WI38 (cell line): ENCODE measurements around the gene TTC4.

Source experiments
- H3K4me3 ChIP-seq: 2 replicates; pipeline ENCODE4 v1.5.1; 2011; ENCODE audit warnings: low read depth, mild to moderate bottlenecking, control low read depth, low read length
- CTCF ChIP-seq: IDR thresholded peaks from 2 replicates; pipeline ENCODE4 v1.5.1; 2012; ENCODE audit warnings: low read depth, mild to moderate bottlenecking, control low read depth, low read length

The TTC4 gene

GRCh38 chr1:54745274-54745673 lies 29.6 kb downstream of the TTC4 start:
- no peak overlapping the region for H3K4me3 ChIP-seq
- no peak for TF ChIP-seq CTCF

DNA sequence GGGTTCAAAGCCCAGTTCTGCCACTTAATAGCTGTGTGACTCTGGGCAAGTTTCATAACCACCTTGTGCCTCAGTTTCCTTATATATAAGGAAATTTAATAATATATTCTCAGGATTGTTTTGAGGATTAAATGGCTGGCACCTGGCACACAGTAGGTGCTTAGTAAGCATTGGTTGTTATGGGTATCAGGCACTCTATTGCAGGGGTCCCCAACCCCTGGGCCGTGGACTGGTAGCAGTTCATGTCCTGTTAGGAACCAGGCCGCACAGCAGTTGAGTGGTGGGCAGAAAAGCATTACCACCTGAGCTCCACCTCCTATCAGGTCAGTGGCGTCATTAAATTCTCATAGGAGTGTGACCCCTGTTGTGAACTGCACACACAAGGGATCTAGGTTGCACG lies 30.2 kb downstream of the TTC4 start:
- TF ChIP-seq CTCF, result no peak
- no peak overlapping the region for H3K4me3 ChIP-seq

GRCh38 chr1:54748094-54748835 lies 32.6 kb downstream of the TTC4 start:
- no peak for TF ChIP-seq CTCF
- no peak overlapping the region for H3K4me3 ChIP-seq

- no peak overlapping the region for H3K4me3 ChIP-seq
- no peak for TF ChIP-seq CTCF
Measured at GRCh38 chr1:54750596-54750995, 34.9 kb downstream of the TTC4 start.

DNA sequence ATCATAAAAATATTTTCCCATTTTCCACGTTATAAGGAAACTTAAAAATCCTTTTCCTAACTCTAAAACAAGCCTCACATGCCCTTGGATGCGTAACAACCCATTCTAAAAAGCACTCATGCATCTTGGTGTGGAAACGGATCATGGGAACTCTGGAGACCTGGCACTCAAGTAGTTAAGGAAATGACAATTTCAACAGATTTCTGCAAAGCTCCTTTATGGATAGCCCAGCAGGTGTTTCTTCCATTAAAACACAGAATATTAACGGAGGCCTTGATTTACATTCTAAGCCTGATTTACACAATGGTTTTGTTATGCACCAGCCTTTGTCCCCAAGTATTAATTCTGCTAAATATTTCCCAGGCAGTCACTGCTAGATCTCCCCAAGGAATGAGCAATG lies 35.8 kb downstream of the TTC4 start:
- no peak for TF ChIP-seq CTCF
- H3K4me3 ChIP-seq, result no peak overlapping the region

- no peak overlapping the region for H3K4me3 ChIP-seq
- no peak for TF ChIP-seq CTCF
Measured at GRCh38 chr1:54754045-54754444, 38.4 kb downstream of the TTC4 start.

- no peak for TF ChIP-seq CTCF
- H3K4me3 ChIP-seq, result no peak overlapping the region
Measured at GRCh38 chr1:54754486-54755285, 39.0 kb downstream of the TTC4 start.
